Medulla oblongata (tissue), 1 donor: Measurements from ENCODE around the gene FGF11.

ENCODE experiments used
- DNase-seq: peaks from one replicate; pipeline ENCODE4 v3.0.0-alpha.2; 2015; ENCODE audit errors: extremely low spot score

FGF11 gene

GRCh38 chr17:7408252-7408727 is 31.0 kb upstream of the FGF11 start:
- no peak for DNase-seq

GRCh38 chr17:7408863-7409262 is 30.4 kb upstream of the FGF11 start:
- DNase-seq, result no peak

GRCh38 chr17:7409716-7410115 is 29.6 kb upstream of the FGF11 start:
- no peak for DNase-seq

GRCh38 chr17:7410634-7411426 is 28.5 kb upstream of the FGF11 start:
- no peak for DNase-seq

GRCh38 chr17:7411427-7411750 is 27.9 kb upstream of the FGF11 start:
- DNase-seq, result no peak

- no peak for DNase-seq
Measured at GRCh38 chr17:7413346-7413985, 25.8 kb upstream of the FGF11 start.

- DNase-seq, result no peak
Measured at GRCh38 chr17:7414837-7415236, 24.5 kb upstream of the FGF11 start.

GRCh38 chr17:7415784-7416183 is 23.5 kb upstream of the FGF11 start:
- no peak for DNase-seq

GRCh38 chr17:7416323-7416722 is 23.0 kb upstream of the FGF11 start:
- DNase-seq, result no peak

- DNase-seq, result no peak
Measured at GRCh38 chr17:7417056-7417655, 22.2 kb upstream of the FGF11 start.

GRCh38 chr17:7418472-7419152 is 20.7 kb upstream of the FGF11 start:
- DNase-seq, result no peak

GRCh38 chr17:7419819-7420610 is 19.3 kb upstream of the FGF11 start, which contains the start of gene SPEM1:
TSS of gene SPEM1 (plus strand) at chr17:7420324. CDS start at chr17:7420385, 61 bp downstream.
- DNase-seq, result no peak

GRCh38 chr17:7421186-7421585 is 18.1 kb upstream of the FGF11 start:
- no peak for DNase-seq

GRCh38 chr17:7423679-7424078 is 15.6 kb upstream of the FGF11 start:
- DNase-seq, result no peak

- no peak for DNase-seq
Measured at GRCh38 chr17:7425316-7425715, 14.0 kb upstream of the FGF11 start, which contains the start of gene SPEM2. TSS of gene SPEM2 (plus strand) at chr17:7425616. CDS start at chr17:7425689, 73 bp downstream.

GRCh38 chr17:7425756-7426155 is 13.6 kb upstream of the FGF11 start:
- no peak for DNase-seq

GRCh38 chr17:7426203-7426863 is 13.0 kb upstream of the FGF11 start:
- DNase-seq, result no peak

- no peak for DNase-seq
Measured at GRCh38 chr17:7426896-7427489, 12.3 kb upstream of the FGF11 start.

GRCh38 chr17:7427549-7427948 is 11.8 kb upstream of the FGF11 start:
- DNase-seq, result no peak

- DNase-seq, result no peak
Measured at GRCh38 chr17:7428557-7428956, 10.8 kb upstream of the FGF11 start, which contains the start of gene SPEM3. TSS of gene SPEM3 (plus strand) at chr17:7428857. CDS start at chr17:7428903, 46 bp downstream.
